GM18505 (cell line): ENCODE measurements around the gene PARP12.

Source experiments
- ATAC-seq: cut with Tn5 transposase; IDR thresholded peaks from one replicate; pipeline ENCODE4 v1.9.1; 2021; ENCODE audit not compliant: unreplicated experiment
- POLR2A ChIP-seq: IDR thresholded peaks from 4 replicates; pipeline ENCODE4 v1.6.1; 2011; ENCODE audit warnings: borderline replicate concordance; ENCODE audit not compliant: insufficient read depth, insufficient read length; ENCODE audit errors: extremely low read depth

Gene PARP12

DNA sequence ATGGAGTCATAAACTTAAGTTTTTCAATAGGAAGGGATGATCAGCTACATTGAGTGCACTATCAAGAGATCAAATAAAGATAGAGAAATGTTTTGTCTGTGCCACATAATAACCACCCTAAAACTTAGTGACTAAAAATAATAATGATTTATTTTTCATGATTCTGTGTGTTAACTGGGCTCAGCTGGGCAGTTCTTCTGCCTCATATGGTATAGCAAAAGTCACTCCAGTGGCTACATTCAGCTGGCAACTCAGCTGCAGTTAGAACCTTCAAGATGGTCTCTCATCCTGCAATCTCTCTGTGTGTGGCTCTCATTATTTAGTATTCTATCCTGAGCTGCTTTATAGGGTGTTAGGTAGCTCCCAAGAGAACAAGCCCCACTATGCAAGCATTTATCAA is 7.8 kb upstream of the PARP12 start:
- ATAC-seq: no peak
- no peak for TF ChIP-seq POLR2A

DNA sequence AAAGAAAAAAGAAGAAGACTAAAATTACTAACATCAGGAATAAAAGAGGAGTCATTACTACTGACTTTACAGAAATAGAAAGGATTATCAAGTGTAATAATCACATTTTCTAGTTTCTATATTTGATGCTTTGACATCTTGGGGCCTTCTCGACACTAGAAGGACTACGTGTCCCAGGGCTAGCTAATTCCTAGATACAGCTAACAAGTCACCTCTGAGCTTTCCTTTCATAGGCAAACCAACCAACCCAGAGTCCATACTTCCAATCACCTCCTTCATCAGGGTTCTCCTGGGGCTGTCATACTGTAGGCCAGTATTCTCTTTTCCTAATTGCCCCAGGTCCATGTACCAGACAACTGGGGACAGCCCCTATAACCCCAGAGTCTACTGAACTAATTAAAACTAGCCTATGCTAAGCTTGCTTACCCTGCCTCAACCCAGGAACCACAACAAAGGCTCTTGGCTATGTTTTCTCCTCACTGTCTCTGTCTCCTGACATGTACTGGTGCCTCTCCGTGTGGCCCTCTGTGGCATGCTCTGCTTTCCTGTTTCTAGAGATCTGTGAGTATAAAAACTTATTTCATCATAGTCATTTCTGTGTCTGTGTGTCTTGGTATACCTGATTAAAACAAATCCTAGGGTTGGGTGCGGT is 6.7 kb upstream of the PARP12 start:
- ATAC-seq: no peak
- TF ChIP-seq POLR2A: no peak

DNA sequence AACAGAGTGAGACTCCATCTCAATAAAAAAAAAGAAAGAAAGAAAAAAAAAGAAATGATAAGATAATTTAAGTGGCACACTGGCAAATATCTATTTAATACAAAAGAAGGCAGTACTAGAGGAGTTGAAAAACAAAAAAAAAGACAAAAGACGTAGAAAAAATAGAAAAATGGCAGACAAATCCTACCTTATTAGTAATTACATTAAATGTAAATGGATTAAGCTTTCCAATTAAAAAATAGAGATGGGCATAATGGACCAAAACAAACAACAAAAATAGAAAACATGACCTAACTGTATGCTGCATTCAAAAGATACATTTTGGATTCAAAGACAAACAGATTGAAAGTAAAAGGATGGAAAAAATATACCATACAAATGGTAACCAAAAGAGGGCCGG is 5.3 kb upstream of the PARP12 start:
- no peak for TF ChIP-seq POLR2A

DNA sequence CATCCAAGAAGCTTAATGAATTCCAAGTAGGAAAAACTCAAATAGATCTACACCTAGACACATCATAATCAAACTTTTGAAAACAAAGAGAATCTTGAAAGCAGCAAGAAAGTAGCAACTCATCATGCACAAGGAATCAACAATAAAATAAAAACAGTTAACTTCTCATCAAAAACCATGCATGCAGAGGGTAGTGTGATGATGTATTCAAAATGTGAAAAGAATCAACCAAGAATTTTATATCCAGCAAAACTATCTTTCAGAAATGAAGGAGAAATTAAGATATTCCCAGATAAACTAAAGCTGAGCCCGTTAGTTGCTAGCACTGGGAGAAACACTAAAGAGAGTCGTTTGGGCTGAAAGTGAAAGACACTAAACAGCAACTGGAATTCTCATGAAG is 4.3 kb upstream of the PARP12 start:
- ATAC-seq: no peak
- TF ChIP-seq POLR2A: no peak

More for the DNA sequence above, 5.3 kb upstream of the PARP12 start:
- no peak for ATAC-seq

DNA sequence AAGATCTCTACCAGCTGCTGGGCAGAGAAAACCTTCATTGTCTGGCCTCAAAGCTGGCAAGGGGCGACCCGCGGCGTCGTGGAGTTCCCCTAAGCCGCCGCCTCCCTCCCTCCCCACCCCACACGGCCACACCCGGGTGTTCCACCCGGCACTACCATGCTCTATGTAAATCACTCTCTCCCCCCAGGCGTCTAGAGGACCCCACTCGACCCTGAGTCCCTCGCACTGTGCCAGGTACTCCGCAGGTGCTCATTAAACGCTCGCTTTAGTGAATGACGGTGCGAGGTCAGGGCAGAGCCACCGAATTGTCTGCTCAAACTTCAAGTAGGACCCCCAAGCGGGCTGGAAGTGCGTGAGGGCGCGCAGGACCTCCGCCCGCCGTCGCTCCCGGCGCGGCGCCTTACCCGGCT is 628 bp downstream of the PARP12 start:
- no peak for TF ChIP-seq POLR2A
- peak; percentile 26 for ATAC-seq

DNA sequence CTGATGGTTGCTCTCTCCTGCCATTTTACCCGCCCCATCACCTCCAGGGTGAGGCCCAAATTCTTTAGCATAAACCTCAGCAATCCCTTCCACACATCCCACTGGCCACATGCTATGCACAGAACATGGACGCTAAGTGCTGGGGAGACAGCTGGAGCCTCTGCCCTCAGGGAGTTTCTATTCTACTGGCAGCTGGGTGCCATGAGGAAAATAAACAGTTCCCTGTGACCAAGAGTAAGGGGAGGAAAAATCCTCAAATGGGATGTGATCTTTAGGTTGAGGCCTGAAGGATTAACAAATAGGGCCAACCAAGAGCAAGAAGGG is 1.2 kb downstream of the PARP12 start:
- no peak for TF ChIP-seq POLR2A
- no peak for ATAC-seq

DNA sequence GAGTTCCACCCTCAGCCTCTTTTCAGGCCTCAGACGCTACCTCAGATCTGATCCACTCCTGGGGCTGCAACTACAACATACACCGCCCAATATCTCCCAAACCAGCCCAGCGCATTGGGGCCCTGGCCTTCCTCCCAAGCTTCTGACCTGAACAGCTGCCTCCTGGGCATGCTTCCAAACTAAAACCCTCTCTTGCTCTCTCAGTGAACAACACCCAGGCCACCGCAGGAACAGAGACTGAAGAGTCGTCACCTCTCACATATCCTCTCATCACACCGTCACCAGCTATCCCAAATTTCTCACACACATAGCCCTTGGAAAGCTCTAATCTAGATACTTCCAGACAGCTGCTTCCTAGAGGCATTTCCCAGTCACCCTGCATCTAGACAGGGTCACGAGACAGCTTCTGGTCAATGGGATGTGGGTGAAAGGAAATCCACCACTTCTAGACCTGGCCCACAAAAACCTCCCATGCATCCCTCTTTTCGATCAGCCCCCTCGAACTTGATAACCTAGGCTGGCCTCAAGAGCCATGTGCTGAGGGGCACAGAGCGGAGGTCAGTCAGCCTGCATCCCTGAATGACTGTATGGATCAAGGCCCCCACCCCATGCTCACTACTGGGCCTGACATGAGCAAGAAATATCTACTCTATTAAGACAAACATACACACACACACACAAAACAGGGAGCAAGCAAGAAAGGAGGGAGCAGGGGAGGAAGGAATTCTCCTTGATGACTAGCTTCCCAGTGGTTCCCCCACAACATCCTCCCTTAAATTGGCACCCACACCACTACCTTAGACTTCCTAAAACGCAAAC is 1.8 kb downstream of the PARP12 start:
- no peak for TF ChIP-seq POLR2A
- no peak for ATAC-seq

DNA sequence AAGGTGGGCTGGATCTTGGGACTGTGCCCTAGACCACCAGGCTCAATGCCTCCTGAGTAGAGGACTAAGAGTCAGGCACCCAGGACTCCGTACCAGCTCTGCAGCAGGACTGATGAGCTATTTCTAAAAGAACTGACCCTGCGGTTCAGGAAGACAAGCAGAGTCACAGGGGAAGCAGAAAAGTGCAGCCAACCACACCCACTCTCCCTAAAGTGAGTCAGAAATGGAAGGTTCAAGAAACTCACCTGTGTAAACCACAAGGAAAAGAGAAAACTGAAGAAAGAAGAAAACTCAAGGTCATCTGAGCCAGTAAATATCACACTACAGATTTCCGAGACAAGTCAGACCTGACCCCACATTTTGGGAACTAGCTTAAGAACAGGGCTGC is 2.5 kb downstream of the PARP12 start:
- TF ChIP-seq POLR2A: no peak
- no peak for ATAC-seq

DNA sequence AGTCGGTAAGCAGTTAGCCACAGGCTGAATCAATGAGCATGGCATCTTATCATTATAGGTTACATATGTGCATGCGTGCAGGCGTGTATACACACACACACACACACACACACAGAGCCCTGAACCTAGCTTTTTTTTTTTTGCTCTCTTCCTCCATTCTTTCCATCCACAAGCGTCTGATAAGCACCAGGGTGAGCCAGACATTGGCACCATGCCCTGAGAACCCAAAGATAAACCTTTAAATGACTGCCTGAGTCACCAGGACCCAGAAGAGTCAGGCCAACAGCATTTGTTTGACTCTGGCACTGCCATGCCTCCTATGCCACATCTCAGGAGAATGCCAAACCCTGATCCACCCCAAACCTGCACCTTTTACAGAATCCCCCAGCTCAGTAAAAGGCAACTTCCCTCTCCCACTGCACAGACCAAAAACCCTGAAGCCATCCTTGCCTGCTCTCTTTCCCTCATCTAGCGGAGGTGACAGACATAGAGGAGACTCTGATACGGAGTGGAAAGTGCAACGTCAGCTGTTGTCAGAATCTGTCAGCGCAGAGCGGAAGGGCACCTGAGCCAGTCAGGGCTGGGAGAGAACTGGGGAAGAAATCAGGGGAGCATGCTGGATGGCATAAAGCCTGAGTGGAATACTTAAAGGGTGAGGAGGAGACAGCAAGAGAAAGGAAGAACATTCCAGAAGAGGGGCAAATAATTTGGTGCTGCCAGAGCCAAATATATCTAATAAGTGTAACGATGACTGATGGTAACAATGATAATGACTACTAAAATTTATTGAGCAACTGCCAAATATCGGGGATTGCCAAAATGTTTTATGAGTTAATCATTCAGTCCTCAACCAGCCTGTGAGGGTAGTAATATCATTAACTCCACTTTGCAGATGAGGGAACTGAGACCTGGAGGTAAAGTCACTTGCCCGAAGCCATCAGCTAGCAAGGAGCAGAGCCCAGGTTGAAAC is 3.2 kb downstream of the PARP12 start:
- ATAC-seq: no peak

DNA sequence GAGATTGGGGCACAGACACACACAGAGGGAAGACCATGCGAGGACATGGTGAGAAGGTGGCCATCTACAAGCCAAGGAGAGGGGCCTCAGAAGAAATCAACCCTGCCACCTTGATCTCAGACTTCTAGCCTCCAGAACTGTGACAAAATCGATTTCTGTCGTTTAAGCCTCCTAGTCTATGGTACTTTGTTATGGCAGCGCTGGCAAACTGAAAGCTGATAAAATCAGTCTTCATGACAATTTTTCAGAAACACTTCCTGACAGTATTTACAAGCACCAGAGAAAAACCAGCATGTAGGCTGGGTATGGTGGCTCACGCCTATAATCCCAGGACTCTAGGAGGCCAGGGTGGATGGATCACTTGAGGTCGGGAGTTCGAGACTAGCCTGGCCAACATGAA is 4.2 kb downstream of the PARP12 start:
- TF ChIP-seq POLR2A: no peak
- no peak for ATAC-seq

More for the DNA sequence above, 3.2 kb downstream of the PARP12 start:
- no peak for TF ChIP-seq POLR2A

DNA sequence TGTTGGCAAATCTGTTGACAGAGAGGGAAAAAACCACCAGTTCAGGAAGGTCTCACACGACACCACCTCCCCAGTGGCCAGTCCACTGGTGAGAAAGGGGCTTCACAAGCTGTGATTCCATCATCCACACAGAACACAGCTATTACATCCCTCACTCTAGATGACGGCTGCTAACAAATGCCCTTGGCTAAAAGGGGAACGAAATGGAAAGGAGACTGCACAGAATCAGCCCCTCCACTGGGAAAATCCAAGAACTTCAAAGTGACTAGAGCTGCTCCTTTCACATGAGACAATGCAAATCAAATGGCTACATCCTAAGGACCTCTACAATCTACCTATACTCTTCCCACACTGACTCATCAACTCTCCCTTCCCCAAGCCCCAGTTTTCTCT is 5.6 kb downstream of the PARP12 start:
- no peak for ATAC-seq
- no peak for TF ChIP-seq POLR2A

DNA sequence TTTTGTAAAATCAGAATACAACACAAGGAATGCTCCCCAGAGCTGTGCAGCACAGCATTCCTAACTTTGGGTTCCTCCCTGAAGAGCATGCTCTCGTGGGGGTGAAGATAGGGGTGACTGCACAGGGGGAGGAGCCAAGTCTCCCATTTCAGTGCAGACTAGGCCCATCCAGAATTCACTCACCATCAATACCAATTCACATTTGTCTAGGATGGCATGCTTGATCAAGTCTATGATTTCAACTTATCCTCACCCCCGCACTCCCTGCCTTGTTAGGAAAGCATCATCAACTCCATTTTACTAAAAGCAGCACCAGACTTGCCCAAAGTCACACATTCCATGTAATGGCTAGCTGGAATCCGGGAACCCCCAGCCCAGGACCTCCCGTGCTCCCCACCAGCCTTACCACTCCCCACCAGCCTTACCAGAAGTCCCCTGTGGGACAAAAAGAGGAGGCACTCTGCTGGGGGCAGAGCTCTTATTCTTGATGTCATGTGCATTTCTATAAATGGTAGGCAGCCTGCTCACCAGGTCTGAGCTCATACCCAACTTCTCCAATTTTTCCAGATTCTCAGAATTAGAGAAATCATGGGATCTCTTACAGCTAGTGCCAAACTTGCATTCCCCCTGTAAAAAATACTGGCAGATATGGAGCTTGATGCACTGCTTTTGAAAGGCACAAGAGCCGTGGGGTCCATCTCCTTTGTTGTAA is 6.2 kb downstream of the PARP12 start:
- no peak for TF ChIP-seq POLR2A
- no peak for ATAC-seq

DNA sequence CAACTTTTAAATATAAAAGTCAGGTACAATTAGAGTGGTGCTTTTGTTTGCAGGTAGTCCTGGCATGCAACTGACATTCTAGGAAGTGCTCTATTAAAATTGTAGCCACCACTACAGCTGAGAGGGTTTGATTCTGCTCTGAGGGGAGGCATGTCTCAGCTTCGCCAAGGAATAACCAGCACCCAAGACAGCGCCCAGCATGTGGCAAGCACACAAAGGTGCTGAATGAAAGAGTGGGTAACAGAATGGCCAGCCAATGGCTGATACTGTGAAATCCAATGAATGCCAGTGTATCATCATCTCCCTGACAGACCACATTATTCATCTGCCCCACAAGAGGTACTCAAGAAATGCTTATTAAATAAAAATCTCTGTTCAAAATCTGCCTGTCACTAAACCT is 6.9 kb downstream of the PARP12 start:
- no peak for ATAC-seq
- no peak for TF ChIP-seq POLR2A
